ENCODE data around the gene SLC34A3.

- TF ChIP-seq BHLHE40 (IDR thresholded peaks at IDR 0.05; ENCODE audit: borderline replicate concordance) (no peak), SP1 (IDR thresholded peaks at IDR 0.05) (no peak), FOXM1 (IDR thresholded peaks at IDR 0.05; ENCODE audit: borderline replicate concordance) (no peak), LEF1 (IDR thresholded peaks at IDR 0.05; ENCODE audit: borderline replicate concordance) (no peak), ELF4 (IDR thresholded peaks at IDR 0.05) (no peak), ARNT (IDR thresholded peaks at IDR 0.05) (no peak), SUZ12 (IDR thresholded peaks at IDR 0.05) (no peak), FOXK2 (IDR thresholded peaks at IDR 0.05) (no peak), ZNF384 (IDR thresholded peaks at IDR 0.05) (no peak), FOXA1 (IDR thresholded peaks at IDR 0.05) (no peak), CTBP1 (IDR thresholded peaks at IDR 0.05; ENCODE audit: borderline replicate concordance) (no peak), TARDBP (IDR thresholded peaks at IDR 0.05) (no peak), HDGF (IDR thresholded peaks at IDR 0.05; ENCODE audit: borderline replicate concordance) (no peak)
- TF ChIP-seq, protein P1, sequence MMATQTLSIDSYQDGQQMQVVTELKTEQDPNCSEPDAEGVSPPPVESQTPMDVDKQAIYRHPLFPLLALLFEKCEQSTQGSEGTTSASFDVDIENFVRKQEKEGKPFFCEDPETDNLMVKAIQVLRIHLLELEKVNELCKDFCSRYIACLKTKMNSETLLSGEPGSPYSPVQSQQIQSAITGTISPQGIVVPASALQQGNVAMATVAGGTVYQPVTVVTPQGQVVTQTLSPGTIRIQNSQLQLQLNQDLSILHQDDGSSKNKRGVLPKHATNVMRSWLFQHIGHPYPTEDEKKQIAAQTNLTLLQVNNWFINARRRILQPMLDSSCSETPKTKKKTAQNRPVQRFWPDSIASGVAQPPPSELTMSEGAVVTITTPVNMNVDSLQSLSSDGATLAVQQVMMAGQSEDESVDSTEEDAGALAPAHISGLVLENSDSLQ (IDR thresholded peaks at IDR 0.05) = no peak
Observed at GRCh38 chr9:137230705-137231371, at the start of gene SLC34A3.
